HepG2 (cell line): Measurements from ENCODE around the gene PKMYT1. TPM values are rescaled to one million over a fixed set of nuclear protein-coding genes. Genes with fewer than 3 reads are reported as not detected.

Experiments
- ATAC-seq: fragments of 200-7000 bp; cut with Tn5 transposase; 3 replicates; pipeline ENCODE4 v1.9.1; 2020; ENCODE audit warnings: mild to moderate bottlenecking, moderate library complexity
- BruUV-seq: library from RNA; stranded (reverse); fragments of 400-500 nt; replicated peaks from 2 replicates; lab custom pipeline; 2021; lab: Mats Ljungman, UMichigan
- CTCF ChIA-PET: fragments of 300-600 bp; formaldehyde crosslinking; extraction: SDS; loops from one replicate; lab custom pipeline; 2021; ENCODE audit warnings: low total read pairs, inconsistent platforms, low intra/inter-chr PET ratio; lab: Yijun Ruan, JAX
- POLR2A ChIA-PET: fragments of 350-600 bp; sonication (Branson Sonifier 250); formaldehyde crosslinking; loops from one replicate; lab custom pipeline; 2020; ENCODE audit warnings: antibody characterized with exemption, inconsistent platforms; lab: Yijun Ruan, JAX
- DNase-seq: peaks from one replicate; pipeline ENCODE4 v3.0.0-alpha.2; 2015; ENCODE audit warnings: low spot score
- FAIRE-seq: peaks from 3 replicates; lab custom pipeline; 2011; peaks lifted over from hg19 to GRCh38; lab: Jason Lieb, UNC
- H2AFZ ChIP-seq: one replicate; pipeline ENCODE4 v1.6.1; 2011; ENCODE audit warnings: low read length, inconsistent platforms
- H3K27ac ChIP-seq: fragments of 300-600 bp; 3 replicates; pipeline ENCODE4 v1.8.0; 2011; ENCODE audit warnings: mixed run types, mild to moderate bottlenecking, mixed read lengths, low read length, inconsistent platforms; ENCODE audit not compliant: insufficient read depth; ENCODE audit errors: extremely low read length
- H3K27me3 ChIP-seq, 2 experiments: fragments of 200-600 bp in 1 of 2; 2 replicates in 1 of 2; 3 replicates in 1 of 2; pipeline versions ENCODE4 v1.6.0 to v1.8.0; 2011; ENCODE audit warnings: low read length in 2 of 2, mild to moderate bottlenecking in 2 of 2, moderate library complexity in 2 of 2, inconsistent platforms in 1 of 2; ENCODE audit not compliant: insufficient read depth in 2 of 2, control insufficient read depth in 1 of 2
- H3K36me3 ChIP-seq, 2 experiments: fragments of 200-600 bp in 1 of 2; replicated peaks in 1 of 2; 2 replicates in 1 of 2; 3 replicates in 1 of 2; pipeline versions ENCODE4 v1.5.1 to v1.8.0; 2011; ENCODE audit warnings: low read length in 2 of 2, inconsistent platforms in 1 of 2; ENCODE audit not compliant: insufficient read depth in 2 of 2, control insufficient read depth in 1 of 2
- H3K4me1 ChIP-seq: 2 replicates; pipeline ENCODE4 v1.5.1; 2012; ENCODE audit warnings: low read length, inconsistent platforms; ENCODE audit not compliant: insufficient read depth
- H3K4me2 ChIP-seq: 2 replicates; pipeline ENCODE4 v1.6.0; 2011; ENCODE audit warnings: low read depth, low read length, inconsistent platforms
- H3K4me3 ChIP-seq, 3 experiments: fragments of 200-600 bp in 1 of 3; sonication (generic), shearing (Covaris generic) in 1 of 3; replicated peaks in 1 of 3; 2 replicates each; pipeline ENCODE4 v1.5.1; 2011 to 2016; ENCODE audit warnings: low read length in 3 of 3, inconsistent platforms in 2 of 3, low read depth in 2 of 3, mild to moderate bottlenecking in 2 of 3, control low read depth in 1 of 3, mixed read lengths in 1 of 3; ENCODE audit not compliant: insufficient read depth in 1 of 3
- H3K79me2 ChIP-seq: one replicate; pipeline ENCODE4 v1.6.1; 2011; ENCODE audit warnings: low read length, inconsistent platforms; ENCODE audit not compliant: insufficient read depth
- H3K9ac ChIP-seq: 2 replicates; pipeline ENCODE4 v1.6.0; 2011; ENCODE audit warnings: mild to moderate bottlenecking, low read depth, low read length, inconsistent platforms; ENCODE audit not compliant: insufficient read depth
- H3K9me3 ChIP-seq: 2 replicates; pipeline ENCODE4 v1.5.1; 2012; ENCODE audit warnings: mild to moderate bottlenecking, low read length
- H4K20me1 ChIP-seq: 2 replicates; pipeline ENCODE4 v1.6.0; 2011; ENCODE audit warnings: inconsistent platforms, mild to moderate bottlenecking, low read length, moderate library complexity; ENCODE audit not compliant: insufficient read depth
- CBX2 ChIP-seq, 2 experiments: fragments of 200-600 bp in 1 of 2; sonication (generic); formaldehyde crosslinking in 1 of 2; IDR thresholded peaks; 2 replicates each; pipeline versions ENCODE4 v1.7.0 to v1.8.1; 2018 to 2022; ENCODE audit warnings: low read depth in 2 of 2, low read length in 1 of 2, mild to moderate bottlenecking in 1 of 2, missing genetic modification reagents in 1 of 2
- HHEX ChIP-seq: IDR thresholded peaks from 2 replicates; pipeline ENCODE4 v1.6.1; 2016; ENCODE audit warnings: control low read depth
- HMG20B ChIP-seq: conservative IDR thresholded peaks from 2 replicates; pipeline ENCODE4 v1.6.1; 2016; ENCODE audit warnings: missing genetic modification reagents, missing compliant biosample characterization
- TEAD2 ChIP-seq: sonication (generic); formaldehyde crosslinking; IDR thresholded peaks from 2 replicates; pipeline ENCODE4 v1.9.0; 2021; ENCODE audit warnings: missing genetic modification reagents
- ZNF138 ChIP-seq: sonication (generic); formaldehyde crosslinking; IDR thresholded peaks from 2 replicates; pipeline ENCODE4 v1.5.0; 2020; ENCODE audit warnings: mild to moderate bottlenecking, low read depth, missing genetic modification reagents
- ZNF572 ChIP-seq: sonication (generic); formaldehyde crosslinking; IDR thresholded peaks from 2 replicates; pipeline ENCODE4 v1.5.1; 2020; ENCODE audit warnings: mild to moderate bottlenecking, missing genetic modification reagents
- ZNF841 ChIP-seq: sonication (generic); formaldehyde crosslinking; IDR thresholded peaks from 2 replicates; pipeline ENCODE4 v1.8.1; 2023; ENCODE audit warnings: missing genetic modification reagents, borderline replicate concordance
- WGBS: methylation state at CpG from one replicate; pipeline ENCODE4 v1.1.6; 2017; ENCODE audit warnings: low lambda C conversion rate; 5-methylcytosine and 5-hydroxymethylcytosine counted together
- in situ Hi-C: cut with HindIII; loops from 2 replicates; pipeline ENCODE4 v1.10.0; 2017; ENCODE audit warnings: low pct_unique_long_range_greater_than_20kb; ENCODE audit not compliant: extremely low pct_ligation_motif_present
- intact Hi-C: fragments of 100-400 bp; cut with micrococcal nuclease; formaldehyde crosslinking; loops from one replicate; pipeline ENCODE4 v1.10.0; 2022; ENCODE audit not compliant: unreplicated experiment
- polyA plus RNA-seq, 8 experiments: library from polyadenylated mRNA; depleted of rRNA in 3 of 8; stranded (reverse) in 7 of 8; unstranded in 1 of 8; fragments of >200 nt; fragmentation: Illumina TruSeq in 4 of 8; extraction: Trizol in 4 of 8; gene quantifications; 2 replicates each; pipeline versions ENCODE4 v1.2.1 to v1.2.3, GENCODE V29; 2011 to 2016; ENCODE audit warnings: low read depth in 4 of 8, missing spikeins in 1 of 8, mixed read lengths in 1 of 8; ENCODE audit not compliant: insufficient read depth in 1 of 8
- total RNA-seq, 5 experiments: library from RNA; depleted of rRNA; stranded (reverse); fragments of >200 nt; fragmentation: Illumina TruSeq; extraction: Trizol; gene quantifications; 2 replicates each; pipeline ENCODE4 v1.2.3, GENCODE V29; 2016; ENCODE audit warnings: low read depth in 1 of 5
- TF ChIP-seq, protein P1 (sequence below): sonication (generic); formaldehyde crosslinking; conservative IDR thresholded peaks from 2 replicates; pipeline ENCODE4 v1.8.0; 2022; ENCODE audit warnings: mild to moderate bottlenecking, moderate library complexity, missing genetic modification reagents

Gene PKMYT1
- total and polyA plus RNA-seq, 2 of the 13 experiments (the other 11 are each of a cell fraction or from before 2014, with no cell fraction given): 7.0 to 27.8 TPM

DNA sequence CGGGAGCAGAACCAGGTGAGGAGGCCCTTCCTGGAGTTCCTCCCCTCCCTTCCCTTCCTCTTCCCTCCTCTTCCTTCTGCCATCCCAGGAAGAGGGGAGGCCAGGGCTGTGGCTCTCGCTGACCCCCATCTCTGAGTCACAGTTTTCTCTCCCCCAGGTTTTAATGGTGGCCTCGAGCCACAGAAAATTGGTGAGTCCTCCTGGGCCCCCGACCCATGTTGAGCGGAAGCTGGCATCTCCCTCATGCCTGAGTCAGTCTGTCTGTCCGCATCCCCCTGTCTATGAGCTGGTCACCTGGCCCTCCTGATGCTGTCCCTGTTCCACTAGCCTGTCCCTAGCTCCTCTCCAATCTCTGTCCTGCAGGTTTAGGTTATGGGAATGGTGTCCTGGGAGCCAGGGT lies 19.7 kb upstream of the PKMYT1 start:
- DNase-seq (no peak), ATAC-seq (no peak), FAIRE-seq (no peak)
- H3K4me2 ChIP-seq: no peak overlapping the region
- no peaks in the 10 kb centered on the region for H3K36me3 ChIP-seq
- ChIA-PET CTCF (no interaction called here), POLR2A (interaction anchor here (0.9 to 2.0 kb wide), 3 partner anchors 21 to 46 kb away, joined by 3 to 5 read pairs (median 4); partner anchors contain the start of genes HCFC1R1 and THOC6)
- 84% methylated on average over 6 of the region's 6 CpGs for WGBS
- in situ Hi-C loops: no loop called here
- H3K27ac ChIP-seq: no peak overlapping the region
- H3K4me3 ChIP-seq: no peak overlapping the region
- no peaks in the 10 kb centered on the region for H4K20me1 ChIP-seq
- H3K9ac ChIP-seq: no peak overlapping the region
- no peak for TF ChIP-seq TEAD2
- TF ChIP-seq ZNF841: no peak
- no peak for TF ChIP-seq HMG20B (CRISPR knock-in tag)
- TF ChIP-seq CBX2 (IDR thresholded peaks at IDR 0.05; ENCODE audit: low read depth, low read length): no peak
- TF ChIP-seq CBX2 (CRISPR knock-in tag; IDR thresholded peaks at IDR 0.05; ENCODE audit: low read depth): no peak
- TF ChIP-seq ZNF572 (CRISPR knock-in tag): no peak
- TF ChIP-seq, protein P1, sequence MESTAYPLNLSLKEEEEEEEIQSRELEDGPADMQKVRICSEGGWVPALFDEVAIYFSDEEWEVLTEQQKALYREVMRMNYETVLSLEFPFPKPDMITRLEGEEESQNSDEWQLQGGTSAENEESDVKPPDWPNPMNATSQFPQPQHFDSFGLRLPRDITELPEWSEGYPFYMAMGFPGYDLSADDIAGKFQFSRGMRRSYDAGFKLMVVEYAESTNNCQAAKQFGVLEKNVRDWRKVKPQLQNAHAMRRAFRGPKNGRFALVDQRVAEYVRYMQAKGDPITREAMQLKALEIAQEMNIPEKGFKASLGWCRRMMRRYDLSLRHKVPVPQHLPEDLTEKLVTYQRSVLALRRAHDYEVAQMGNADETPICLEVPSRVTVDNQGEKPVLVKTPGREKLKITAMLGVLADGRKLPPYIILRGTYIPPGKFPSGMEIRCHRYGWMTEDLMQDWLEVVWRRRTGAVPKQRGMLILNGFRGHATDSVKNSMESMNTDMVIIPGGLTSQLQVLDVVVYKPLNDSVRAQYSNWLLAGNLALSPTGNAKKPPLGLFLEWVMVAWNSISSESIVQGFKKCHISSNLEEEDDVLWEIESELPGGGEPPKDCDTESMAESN (CRISPR knock-in tag): no peak
- TF ChIP-seq ZNF138 (CRISPR knock-in tag): no peak
- TF ChIP-seq HHEX (CRISPR knock-in tag): no peak
- H3K27me3 ChIP-seq: no peaks in the 10 kb centered on the region
- intact Hi-C loops: no loop called here
- H3K4me1 ChIP-seq: peaks cover 11% of the 10 kb centered on the region
- no peak overlapping the region for H2AFZ ChIP-seq
- no TSS peak for BruUV-seq
- H3K9me3 ChIP-seq: no peaks in the 10 kb centered on the region
- H3K79me2 ChIP-seq: no peaks in the 10 kb centered on the region
